ENCODE measurements around the gene MAGEE2.
"Not testable (repeated sequence)": the region's sequence is repeated elsewhere in the genome, so short reads cannot be mapped to it uniquely, and the experiment has no call there.

The MAGEE2 gene

GRCh38 chrX:75784680-75785491 is at the start of gene MAGEE2:
MAGEE2 (minus strand) TSS chrX:75785254; CDS start chrX:75785051, 203 bp downstream.
- DNase-seq: no peak

DNA sequence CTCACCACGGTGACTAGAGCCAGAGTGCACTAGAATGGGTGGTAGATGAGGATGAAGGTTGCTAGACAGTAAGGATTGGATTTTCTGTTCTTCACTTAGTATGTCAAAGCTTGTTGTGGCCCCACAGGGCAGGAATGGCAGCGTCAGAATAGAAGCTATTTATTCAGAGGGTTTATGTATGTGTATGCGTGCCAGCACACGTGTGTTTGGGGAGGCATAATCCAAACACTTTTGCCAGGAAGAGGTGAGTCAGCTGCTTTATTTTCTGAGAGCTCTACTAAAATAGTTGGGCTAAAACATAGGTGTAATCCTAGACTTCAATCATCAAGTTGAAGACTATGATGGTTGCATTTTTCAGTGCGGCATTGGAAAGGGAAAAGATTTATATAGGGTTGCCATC is 1.2 kb upstream of the MAGEE2 start:
- DNase-seq: no peak

DNA sequence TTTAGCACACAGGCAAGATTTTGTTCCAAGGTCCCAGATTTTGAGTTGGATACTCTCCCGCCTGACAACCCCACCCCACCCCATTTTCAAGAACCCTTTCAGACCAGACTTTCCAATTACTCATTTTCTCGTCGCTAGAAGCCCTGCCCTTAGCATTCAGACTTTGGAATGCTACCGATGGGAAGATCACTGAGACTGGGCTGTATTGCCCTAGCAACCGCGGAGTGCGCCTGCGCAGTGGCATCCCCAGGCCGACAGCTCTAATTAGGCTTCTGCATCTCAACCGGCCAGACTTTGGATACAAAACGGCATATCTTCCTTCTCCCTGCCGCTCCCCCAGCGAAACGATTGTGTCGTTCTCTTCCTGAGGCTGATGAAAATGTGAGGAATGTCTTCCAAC is 3.4 kb downstream of the MAGEE2 start:
- no peak for DNase-seq

GRCh38 chrX:75768063-75768462 is 17.0 kb downstream of the MAGEE2 start:
- not testable (repeated sequence) for DNase-seq

- DNase-seq: no peak
Measured at GRCh38 chrX:75748431-75748830, 36.6 kb downstream of the MAGEE2 start.

- DNase-seq: peak; percentile 11
Measured at GRCh38 chrX:75746891-75747639, 38.0 kb downstream of the MAGEE2 start.
